ENCODE results near the gene BEND6.
"Not testable (repeated sequence)": the region's sequence is repeated elsewhere in the genome, so short reads cannot be mapped to it uniquely, and the experiment has no call there.

Gene BEND6

DNA sequence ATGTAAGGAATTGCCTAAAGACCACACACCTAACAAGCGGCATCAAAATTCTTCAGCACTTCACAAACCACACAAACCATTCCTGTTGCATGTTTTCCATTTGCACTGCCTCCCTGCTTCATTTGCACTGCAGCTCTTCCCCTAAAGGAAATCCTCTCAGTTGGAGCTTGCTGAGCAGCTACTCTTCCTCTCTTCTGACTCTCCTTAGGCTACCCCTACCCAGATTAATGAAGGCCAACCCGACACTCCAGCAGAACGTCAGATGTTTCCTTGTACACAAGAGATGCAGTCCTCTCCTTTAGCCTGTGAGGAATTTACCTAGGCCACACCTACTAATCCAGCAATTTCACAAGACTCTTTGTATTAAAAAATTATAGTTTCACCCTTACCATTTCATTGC, 8.1 kb downstream of the BEND6 start:
- peak; percentile 28 for DNase-seq
- in situ Hi-C loops (cut with MboI; ENCODE audit: low pct_unique_long_range_greater_than_20kb, low sequenced_read_pairs): no loop called here

DNA sequence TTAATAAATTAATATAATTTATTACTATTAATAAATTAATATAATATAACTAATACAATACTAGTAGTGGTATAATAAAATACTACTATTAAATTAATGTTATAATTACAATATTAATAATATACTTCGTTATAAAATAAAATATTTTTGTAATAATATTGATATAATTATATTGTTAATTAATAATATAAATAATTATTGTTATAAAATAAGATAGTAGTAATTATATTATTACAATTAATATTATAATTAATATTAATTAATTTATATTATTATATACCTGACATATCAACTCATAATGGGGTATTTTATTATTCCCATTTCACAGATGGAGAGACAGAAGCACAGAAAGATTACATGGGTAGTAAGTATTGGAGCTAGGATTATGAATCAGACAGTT, 8.9 kb downstream of the BEND6 start:
- in situ Hi-C loops (cut with MboI; ENCODE audit: low pct_unique_long_range_greater_than_20kb, low sequenced_read_pairs): no loop called here
- no peak for DNase-seq

- in situ Hi-C loops (cut with MboI; ENCODE audit: low pct_unique_long_range_greater_than_20kb, low sequenced_read_pairs): no loop called here
- DNase-seq: no peak
Observed at GRCh38 chr6:56965126-56965525, 10.2 kb downstream of the BEND6 start.

DNA sequence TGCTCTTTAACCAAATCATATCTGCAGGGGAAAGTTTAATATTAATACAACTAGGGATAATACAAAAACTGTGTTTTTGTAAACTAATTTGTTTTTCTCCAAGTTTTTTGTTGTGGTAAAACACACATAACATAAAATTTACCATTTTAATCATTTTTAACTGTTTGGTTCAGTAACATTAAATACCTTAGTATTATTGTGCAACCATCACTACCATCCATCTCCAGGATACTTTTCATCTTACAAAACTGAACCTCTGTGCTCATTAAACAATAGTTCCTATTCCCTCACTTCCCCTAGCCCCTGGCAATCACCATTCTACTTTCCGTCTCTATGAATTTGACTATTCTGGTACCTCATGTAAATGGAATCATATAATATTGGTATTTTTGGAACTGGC, 15.9 kb downstream of the BEND6 start:
- in situ Hi-C loops (cut with MboI; ENCODE audit: low pct_unique_long_range_greater_than_20kb, low sequenced_read_pairs): no loop called here
- DNase-seq: no peak

GRCh38 chr6:56977192-56977591, 22.3 kb downstream of the BEND6 start:
- in situ Hi-C loops (cut with MboI; ENCODE audit: low pct_unique_long_range_greater_than_20kb, low sequenced_read_pairs): no loop called here
- DNase-seq: no peak

GRCh38 chr6:56978530-56978929, 23.6 kb downstream of the BEND6 start:
- DNase-seq: no peak
- in situ Hi-C loops (cut with MboI; ENCODE audit: low pct_unique_long_range_greater_than_20kb, low sequenced_read_pairs): no loop called here

DNA sequence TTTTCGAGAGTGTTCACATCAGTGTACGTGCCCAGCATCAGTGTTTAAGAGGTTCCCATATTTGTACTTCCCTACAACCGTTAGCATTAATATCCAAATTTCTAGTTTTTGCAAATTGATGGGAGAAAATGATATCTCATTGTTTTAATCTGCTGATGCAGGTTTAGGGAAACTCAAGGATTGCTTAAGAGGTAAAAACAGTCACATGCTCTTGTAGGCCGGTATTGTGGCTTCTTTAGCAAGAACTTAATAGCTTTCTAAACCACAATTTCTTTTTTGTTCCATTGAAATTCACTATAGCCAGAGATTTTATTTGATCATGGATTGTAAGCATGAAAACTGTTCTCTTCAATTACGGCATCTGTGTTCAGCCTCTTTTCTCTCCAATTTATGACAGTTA, 29.5 kb downstream of the BEND6 start:
- peak; percentile 37 for DNase-seq
- in situ Hi-C loops (cut with MboI; ENCODE audit: low pct_unique_long_range_greater_than_20kb, low sequenced_read_pairs): no loop called here

DNA sequence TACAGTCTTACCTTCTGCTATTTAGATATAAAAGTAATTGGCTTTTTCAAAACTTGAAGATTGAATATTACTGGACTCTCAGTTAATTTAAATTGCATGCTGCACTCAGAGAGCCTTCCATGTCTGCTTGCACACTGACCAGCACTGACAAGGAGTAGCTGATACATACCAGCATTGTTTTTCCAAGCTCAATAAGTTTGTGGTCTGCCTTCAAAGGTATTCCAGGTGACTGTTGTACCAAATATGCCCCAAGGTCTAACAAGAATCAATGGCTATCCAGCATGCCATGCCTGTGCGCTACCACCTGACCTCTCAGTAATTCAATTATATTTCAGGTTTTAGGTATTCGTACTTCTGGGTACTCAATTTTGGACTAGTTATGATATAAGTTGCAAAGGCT, 30.0 kb downstream of the BEND6 start:
- no peak for DNase-seq
- in situ Hi-C loops (cut with MboI; ENCODE audit: low pct_unique_long_range_greater_than_20kb, low sequenced_read_pairs): no loop called here

DNA sequence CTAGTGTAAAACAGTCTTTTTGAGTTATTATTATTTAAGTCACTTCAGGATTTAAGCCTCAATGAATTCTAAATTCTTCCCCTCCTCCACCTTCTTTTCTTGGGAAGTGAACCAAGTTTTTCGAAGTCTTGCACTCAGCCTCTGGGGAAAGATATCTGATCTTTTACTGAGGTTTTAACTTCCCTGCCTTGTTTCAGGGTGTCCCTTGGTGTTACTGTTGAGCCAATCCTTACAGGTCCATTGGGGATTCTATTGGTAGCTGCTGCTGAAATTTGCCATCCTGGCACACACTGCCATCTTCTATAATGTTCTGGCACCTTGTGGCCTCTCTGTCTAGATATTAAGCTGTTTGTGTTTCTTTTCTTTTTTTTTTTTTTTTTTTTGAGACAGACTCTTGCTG, 31.7 kb downstream of the BEND6 start:
- in situ Hi-C loops (cut with MboI; ENCODE audit: low pct_unique_long_range_greater_than_20kb, low sequenced_read_pairs): no loop called here
- DNase-seq: no peak

DNA sequence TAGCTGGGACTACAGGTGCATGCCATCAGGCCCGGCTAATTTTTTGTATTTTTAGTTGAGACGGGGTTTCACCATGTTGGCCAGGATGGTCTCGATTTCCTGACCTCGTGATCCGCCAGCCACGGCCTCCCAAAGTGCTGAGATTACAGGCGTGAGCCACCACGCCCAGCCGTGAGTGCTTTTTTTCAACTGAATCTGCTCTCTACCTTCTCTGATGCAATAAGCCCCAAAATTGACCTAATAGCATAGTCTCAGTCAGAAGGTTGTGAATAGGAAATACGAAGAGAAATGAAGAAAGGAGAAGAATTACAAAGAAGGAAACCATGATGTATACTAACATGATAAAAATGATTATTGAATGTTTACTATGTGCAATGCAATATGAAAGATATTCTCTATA, 33.2 kb downstream of the BEND6 start:
- DNase-seq: no peak
- in situ Hi-C loops (cut with MboI; ENCODE audit: low pct_unique_long_range_greater_than_20kb, low sequenced_read_pairs): no loop called here

DNA sequence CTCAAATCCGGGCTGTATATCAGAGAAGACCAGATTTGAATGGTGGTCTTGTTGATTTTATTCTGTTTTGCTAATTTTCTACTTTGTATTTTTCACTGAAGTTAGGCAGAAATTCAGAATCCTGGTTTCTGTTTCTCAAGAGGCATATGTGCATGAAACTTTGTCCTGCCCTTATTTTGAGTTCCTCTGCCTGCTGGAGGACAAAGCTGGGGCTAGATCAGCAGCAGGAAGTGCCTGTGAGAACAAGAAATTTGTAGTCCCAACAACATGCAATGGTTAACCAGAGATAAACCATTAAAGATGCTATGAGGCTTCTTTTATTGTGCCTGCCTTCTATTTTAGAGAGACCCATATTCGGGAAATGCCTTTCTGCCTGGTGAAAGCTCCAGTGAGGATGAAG, 37.1 kb downstream of the BEND6 start:
- no peak for DNase-seq
- in situ Hi-C loops (cut with MboI; ENCODE audit: low pct_unique_long_range_greater_than_20kb, low sequenced_read_pairs): no loop called here

DNA sequence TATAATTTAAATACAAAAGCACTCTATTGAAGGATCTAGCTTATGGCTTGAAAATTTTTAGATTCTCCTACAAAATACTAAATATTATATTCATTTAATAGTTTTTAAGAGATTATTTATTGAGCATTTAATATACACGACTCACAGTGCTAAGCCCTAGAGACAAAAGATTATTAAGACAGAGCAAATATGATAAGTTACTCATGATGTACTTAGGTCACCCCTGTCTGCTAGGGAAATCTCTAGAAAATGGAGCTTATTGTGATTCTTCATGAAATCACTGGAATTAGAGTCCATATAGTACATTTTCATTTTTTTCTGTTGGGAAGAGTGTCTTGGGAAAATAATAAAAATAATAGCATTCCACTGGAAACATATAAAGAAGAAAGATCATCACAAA, 37.8 kb downstream of the BEND6 start:
- in situ Hi-C loops (cut with MboI; ENCODE audit: low pct_unique_long_range_greater_than_20kb, low sequenced_read_pairs): no loop called here

DNA sequence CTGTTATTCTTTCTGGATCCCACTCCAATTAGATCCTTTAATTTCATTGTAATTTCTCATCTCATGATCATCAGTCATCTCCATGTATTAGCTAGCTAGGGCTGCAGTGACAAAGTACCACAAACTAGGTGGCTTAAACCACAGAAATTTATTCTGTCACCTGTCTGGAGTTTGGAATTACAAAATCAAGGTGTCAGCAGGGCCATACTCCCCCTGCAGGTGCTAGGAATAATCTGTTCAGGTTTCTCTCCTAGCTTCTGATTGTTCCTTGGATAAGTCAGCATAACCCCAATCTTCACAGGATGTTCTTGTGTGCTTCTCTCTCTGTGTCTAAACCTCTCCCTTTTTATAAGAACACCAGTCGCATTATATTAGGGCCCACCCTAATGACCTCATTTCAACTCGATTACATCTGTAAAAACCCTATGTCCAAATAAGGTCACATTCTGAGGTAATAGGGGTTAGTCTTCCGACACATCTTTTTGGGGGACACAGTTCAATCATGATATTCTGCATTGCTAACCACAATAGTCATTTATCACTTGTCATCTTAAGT, 40.5 kb downstream of the BEND6 start:
- in situ Hi-C loops (cut with MboI; ENCODE audit: low pct_unique_long_range_greater_than_20kb, low sequenced_read_pairs): no loop called here
- no peak for DNase-seq

More for the DNA sequence above, 37.8 kb downstream of the BEND6 start:
- DNase-seq: no peak

DNA sequence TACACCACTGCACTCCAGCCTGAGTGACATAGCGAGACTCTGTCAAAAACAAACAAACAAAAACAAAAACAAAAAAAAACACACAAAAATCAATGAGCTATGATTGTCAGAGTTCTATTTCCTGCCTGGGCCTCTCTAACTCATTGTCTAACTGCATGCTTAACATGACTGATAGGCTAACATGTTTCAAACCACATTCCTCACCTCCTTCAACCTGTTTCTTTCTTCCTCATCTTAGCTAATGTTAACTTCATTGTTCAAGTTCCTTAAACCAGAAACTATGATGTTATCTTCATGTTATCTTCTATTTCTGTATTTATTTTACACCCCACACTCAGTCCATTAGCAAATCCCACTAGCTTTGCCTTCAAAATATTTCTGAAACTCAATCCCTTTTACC, 41.5 kb downstream of the BEND6 start:
- in situ Hi-C loops (cut with MboI; ENCODE audit: low pct_unique_long_range_greater_than_20kb, low sequenced_read_pairs): no loop called here
- DNase-seq: peak; percentile 20

DNA sequence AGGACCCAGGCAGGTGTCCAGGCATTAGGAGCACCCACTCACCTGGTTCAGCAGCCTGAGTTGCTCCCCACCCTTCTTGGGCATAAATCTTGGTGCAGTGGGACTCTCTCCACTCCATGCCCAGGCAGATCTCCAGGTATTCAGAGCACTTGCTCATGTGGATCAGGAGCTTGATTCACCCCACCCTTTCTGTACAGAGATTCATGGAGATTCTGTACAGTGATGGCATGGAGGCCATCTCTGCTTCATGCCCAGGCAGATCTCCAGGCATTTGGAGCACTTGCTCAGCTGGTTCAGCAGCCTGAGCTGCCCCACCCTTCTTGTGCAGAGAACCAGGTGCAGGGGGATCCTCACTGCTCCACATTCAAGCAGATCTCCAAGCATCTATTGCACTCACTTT, 44.1 kb downstream of the BEND6 start:
- no peak for DNase-seq
- in situ Hi-C loops (cut with MboI; ENCODE audit: low pct_unique_long_range_greater_than_20kb, low sequenced_read_pairs): no loop called here

DNA sequence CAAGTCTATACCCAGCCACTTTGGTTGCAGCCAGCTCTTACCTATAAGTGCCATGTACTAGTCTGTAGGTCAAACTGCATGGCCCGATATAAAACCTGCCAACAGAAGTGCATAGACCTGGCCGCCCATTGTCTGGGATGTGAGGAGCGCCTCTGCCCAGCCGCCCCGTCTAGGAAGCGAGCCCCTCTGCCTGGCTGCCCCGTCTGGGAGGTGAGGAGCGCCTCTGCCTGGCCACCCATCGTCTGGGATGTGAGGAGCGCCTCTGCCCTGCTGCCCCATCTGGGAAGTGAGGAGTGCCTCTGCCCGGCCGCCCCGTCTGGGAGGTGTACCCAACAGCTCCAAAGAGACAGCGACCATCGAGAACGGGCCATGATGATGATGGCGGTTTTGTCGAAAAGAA, 44.8 kb downstream of the BEND6 start:
- in situ Hi-C loops (cut with MboI; ENCODE audit: low pct_unique_long_range_greater_than_20kb, low sequenced_read_pairs); DNase-seq: not testable (repeated sequence)

GRCh38 chr6:57002197-57002596, 47.3 kb downstream of the BEND6 start:
- in situ Hi-C loops (cut with MboI; ENCODE audit: low pct_unique_long_range_greater_than_20kb, low sequenced_read_pairs): no loop called here
- DNase-seq: no peak

- no peak for DNase-seq
- in situ Hi-C loops (cut with MboI; ENCODE audit: low pct_unique_long_range_greater_than_20kb, low sequenced_read_pairs): no loop called here
Observed at GRCh38 chr6:57004292-57004691, 49.4 kb downstream of the BEND6 start.

DNA sequence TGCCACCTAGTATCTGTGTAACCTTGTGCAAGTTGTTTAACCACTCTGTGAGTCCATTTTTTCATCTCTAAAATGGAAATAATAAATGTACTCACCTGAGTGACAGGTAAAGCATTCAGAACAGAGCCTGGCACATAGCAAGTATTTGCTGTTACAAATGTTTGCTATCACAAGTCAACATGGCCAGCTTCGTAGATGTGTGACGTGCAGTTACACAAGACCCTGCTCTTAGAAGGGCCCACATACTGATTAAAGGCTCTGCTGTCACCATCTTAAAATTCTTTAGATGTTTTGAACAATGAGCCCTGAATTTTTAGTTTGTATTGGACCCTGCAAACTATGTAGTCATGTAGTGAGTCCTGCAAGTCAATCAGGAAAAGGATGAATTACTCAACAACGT, 51.2 kb downstream of the BEND6 start:
- in situ Hi-C loops (cut with MboI; ENCODE audit: low pct_unique_long_range_greater_than_20kb, low sequenced_read_pairs): no loop called here
- no peak for DNase-seq

DNA sequence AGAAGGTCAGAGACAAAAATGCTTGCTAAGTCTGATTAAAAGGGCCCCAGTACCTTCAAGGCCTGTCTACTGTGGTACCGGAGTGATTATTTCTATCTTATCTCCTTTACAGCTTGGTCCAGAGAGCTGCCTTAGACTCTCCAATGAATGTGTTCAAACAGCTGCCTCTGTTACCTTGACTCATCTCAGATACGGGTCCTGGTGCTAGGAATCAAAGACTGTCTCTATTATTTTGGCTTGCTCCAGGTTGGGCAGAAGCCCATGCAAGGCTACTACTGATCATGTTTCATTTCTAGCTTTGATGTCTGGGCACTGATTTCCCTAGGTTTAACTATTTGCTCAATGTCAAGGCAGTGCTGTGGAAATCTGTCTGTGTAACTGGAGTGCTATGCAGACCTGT, 53.2 kb downstream of the BEND6 start:
- in situ Hi-C loops (cut with MboI; ENCODE audit: low pct_unique_long_range_greater_than_20kb, low sequenced_read_pairs); DNase-seq: not testable (repeated sequence)

DNA sequence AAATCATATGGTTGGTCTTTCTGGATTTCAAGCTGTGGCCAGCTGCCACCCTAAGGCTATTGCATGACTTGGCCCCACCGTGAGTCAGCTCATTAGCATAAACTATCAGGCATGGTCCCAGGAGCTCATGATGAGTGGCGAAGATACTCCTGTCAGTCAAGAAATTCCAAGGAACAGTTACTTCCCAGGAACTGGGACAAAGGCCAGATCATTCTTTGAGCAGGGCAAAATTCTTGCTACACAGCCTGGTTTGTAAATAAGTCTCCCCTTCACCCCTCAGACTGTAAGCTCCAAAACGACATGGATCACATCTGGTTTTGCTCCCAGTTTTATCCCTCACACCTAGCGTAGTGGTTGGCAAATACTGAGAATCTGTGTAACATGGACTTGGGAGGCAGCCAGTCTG, 58.6 kb downstream of the BEND6 start:
- DNase-seq: no peak
- in situ Hi-C loops (cut with MboI; ENCODE audit: low pct_unique_long_range_greater_than_20kb, low sequenced_read_pairs): no loop called here

DNA sequence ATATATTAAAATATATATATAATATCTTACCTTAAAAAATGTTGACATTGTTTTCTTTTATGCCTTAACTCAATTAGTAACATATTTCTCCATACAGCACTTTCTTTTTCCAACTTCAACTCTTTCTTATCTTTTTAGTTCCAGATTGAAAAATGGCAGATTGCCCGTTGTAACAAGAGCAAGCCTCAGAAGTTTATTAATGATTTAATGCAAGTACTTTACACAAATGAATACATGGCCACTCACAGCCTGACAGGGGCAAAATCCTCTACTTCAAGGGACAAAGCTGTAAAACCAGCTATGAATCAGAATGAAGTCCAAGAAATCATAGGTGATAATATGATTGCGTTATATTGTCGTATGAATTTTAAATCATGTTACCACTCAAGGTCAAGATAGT, 62.2 kb downstream of the BEND6 start:
- in situ Hi-C loops (cut with MboI; ENCODE audit: low pct_unique_long_range_greater_than_20kb, low sequenced_read_pairs): no loop called here
- DNase-seq: no peak
